SK-N-SH treated with all-trans-retinoic acid at 6 μM for 48 hours (cell line): ENCODE results near the gene SPOCK1.

Experiments used
- ATAC-seq: fragments of 200-7000 bp; cut with Tn5 transposase; 3 replicates; pipeline ENCODE4 v1.9.1; 2020; ENCODE audit warnings: mild to moderate bottlenecking, moderate library complexity
- ARNTL ChIP-seq: fragments of 450-650 bp; formaldehyde crosslinking; IDR thresholded peaks from 2 replicates; pipeline ENCODE4 v1.5.0; 2020; ENCODE audit warnings: low read depth, mild to moderate bottlenecking, moderate library complexity, borderline replicate concordance
- CSDC2 ChIP-seq: fragments of 250-450 bp; sonication (Bioruptor Pico); IDR thresholded peaks from 2 replicates; pipeline ENCODE4 v1.5.0; 2020; ENCODE audit warnings: mild to moderate bottlenecking, moderate library complexity
- ESRRG ChIP-seq: fragments of 250-450 bp; sonication (Bioruptor Pico); IDR thresholded peaks from 2 replicates; pipeline ENCODE4 v1.6.1; 2021; ENCODE audit warnings: mild to moderate bottlenecking
- ISL1 ChIP-seq: fragments of 250-450 bp; sonication (Bioruptor Pico); IDR thresholded peaks from 2 replicates; pipeline ENCODE4 v2.1.2; 2022; ENCODE audit warnings: mild to moderate bottlenecking, moderate library complexity
- OSR1 ChIP-seq: fragments of 250-450 bp; sonication (Bioruptor Pico); IDR thresholded peaks from 2 replicates; pipeline ENCODE4 v1.8.0; 2022; ENCODE audit warnings: moderate library complexity, mild to moderate bottlenecking, inconsistent platforms
- PPARA ChIP-seq: fragments of 250-450 bp; sonication (Bioruptor Pico); IDR thresholded peaks from 2 replicates; pipeline ENCODE4 v1.5.0; 2020; ENCODE audit warnings: mild to moderate bottlenecking, borderline replicate concordance
- RARB ChIP-seq: fragments of 250-450 bp; sonication (Bioruptor Pico); IDR thresholded peaks from 2 replicates; pipeline ENCODE4 v1.8.0; 2021; ENCODE audit warnings: mild to moderate bottlenecking, moderate library complexity
- TOX ChIP-seq: fragments of 250-450 bp; sonication (Bioruptor Pico); IDR thresholded peaks from 2 replicates; pipeline ENCODE4 v1.8.0; 2021; ENCODE audit warnings: mild to moderate bottlenecking, moderate library complexity, borderline replicate concordance
- ZFP3 ChIP-seq: fragments of 250-450 bp; sonication (Bioruptor Pico); IDR thresholded peaks from 2 replicates; pipeline ENCODE4 v1.5.0; 2020; ENCODE audit warnings: mild to moderate bottlenecking, moderate library complexity
- ZFP30 ChIP-seq: fragments of 450-650 bp; formaldehyde crosslinking; IDR thresholded peaks from 2 replicates; pipeline ENCODE4 v1.5.0; 2022; ENCODE audit warnings: mild to moderate bottlenecking, moderate library complexity
- ZNF565 ChIP-seq: fragments of 450-650 bp; formaldehyde crosslinking; conservative IDR thresholded peaks from 2 replicates; pipeline ENCODE4 v1.5.0; 2020; ENCODE audit warnings: low read depth, mild to moderate bottlenecking, moderate library complexity
- TF ChIP-seq, protein P1 (sequence below): fragments of 250-450 bp; sonication (Bioruptor Pico); IDR thresholded peaks from 2 replicates; pipeline ENCODE4 v1.8.0; 2020; ENCODE audit warnings: mild to moderate bottlenecking, moderate library complexity, borderline replicate concordance
- TF ChIP-seq, protein P2 (sequence below): fragments of 250-450 bp; sonication (Bioruptor Pico); IDR thresholded peaks from 2 replicates; pipeline ENCODE4 v1.8.0; 2021; ENCODE audit warnings: low read depth, mild to moderate bottlenecking, moderate library complexity, borderline replicate concordance
- TF ChIP-seq, protein P3 (sequence below): fragments of 250-450 bp; sonication (Bioruptor Pico); IDR thresholded peaks from 2 replicates; pipeline ENCODE4 v1.5.0; 2020; ENCODE audit warnings: mild to moderate bottlenecking, moderate library complexity
- TF ChIP-seq, protein P4 (sequence below): fragments of 250-450 bp; sonication (Bioruptor Pico); IDR thresholded peaks from 2 replicates; pipeline ENCODE4 v1.5.1; 2020; ENCODE audit warnings: low read depth, mild to moderate bottlenecking, moderate library complexity
- TF ChIP-seq, protein P5 (sequence below): fragments of 250-450 bp; sonication (Bioruptor Pico); IDR thresholded peaks from 2 replicates; pipeline ENCODE4 v1.5.1; 2021; ENCODE audit warnings: mild to moderate bottlenecking, moderate library complexity

The SPOCK1 gene

DNA sequence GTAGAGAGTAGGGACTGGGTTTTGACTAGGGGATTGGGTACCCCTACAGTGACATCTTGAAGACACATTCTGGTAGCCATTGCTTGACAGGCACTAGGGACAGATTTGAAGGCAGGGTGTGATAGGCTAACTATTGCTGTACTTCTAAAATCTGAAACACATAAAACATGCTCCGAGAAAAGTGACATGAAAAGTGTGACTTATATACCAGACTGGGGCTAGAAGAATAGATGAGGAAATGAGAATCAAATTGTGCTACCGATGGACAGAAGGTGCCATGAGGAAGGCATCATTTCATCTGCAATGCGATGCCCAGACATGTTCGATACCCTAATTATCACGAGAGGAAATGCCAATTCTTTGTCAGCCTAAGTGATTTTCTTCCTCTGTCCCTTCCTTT lies 475.8 kb downstream of the SPOCK1 start:
- no peak for TF ChIP-seq ISL1
- no peak for TF ChIP-seq RARB (CRISPR knock-in tag)
- TF ChIP-seq, protein P1, sequence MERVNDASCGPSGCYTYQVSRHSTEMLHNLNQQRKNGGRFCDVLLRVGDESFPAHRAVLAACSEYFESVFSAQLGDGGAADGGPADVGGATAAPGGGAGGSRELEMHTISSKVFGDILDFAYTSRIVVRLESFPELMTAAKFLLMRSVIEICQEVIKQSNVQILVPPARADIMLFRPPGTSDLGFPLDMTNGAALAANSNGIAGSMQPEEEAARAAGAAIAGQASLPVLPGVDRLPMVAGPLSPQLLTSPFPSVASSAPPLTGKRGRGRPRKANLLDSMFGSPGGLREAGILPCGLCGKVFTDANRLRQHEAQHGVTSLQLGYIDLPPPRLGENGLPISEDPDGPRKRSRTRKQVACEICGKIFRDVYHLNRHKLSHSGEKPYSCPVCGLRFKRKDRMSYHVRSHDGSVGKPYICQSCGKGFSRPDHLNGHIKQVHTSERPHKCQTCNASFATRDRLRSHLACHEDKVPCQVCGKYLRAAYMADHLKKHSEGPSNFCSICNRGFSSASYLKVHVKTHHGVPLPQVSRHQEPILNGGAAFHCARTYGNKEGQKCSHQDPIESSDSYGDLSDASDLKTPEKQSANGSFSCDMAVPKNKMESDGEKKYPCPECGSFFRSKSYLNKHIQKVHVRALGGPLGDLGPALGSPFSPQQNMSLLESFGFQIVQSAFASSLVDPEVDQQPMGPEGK, result no peak
- TF ChIP-seq ZFP3, result no peak
- ATAC-seq, result no peak

DNA sequence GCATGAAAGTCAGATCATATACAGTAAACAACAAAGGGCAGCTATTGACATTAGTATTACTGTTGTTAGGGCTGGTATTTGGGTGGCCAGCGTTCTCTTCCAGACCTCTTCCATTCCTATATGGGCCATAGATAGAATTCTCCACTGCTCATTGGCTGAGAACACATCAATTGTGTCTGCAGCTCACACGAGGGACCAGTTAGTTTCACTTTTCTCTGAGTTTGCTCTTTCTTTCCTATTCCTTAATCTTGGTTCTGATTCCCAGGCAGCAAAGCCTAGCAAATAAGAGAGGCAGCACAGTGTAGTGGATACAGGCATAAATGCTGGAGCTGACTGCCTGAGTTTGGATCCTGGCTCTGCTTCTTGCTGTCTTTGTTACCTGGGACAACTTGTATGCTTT lies 476.4 kb downstream of the SPOCK1 start:
- TF ChIP-seq, protein P2, sequence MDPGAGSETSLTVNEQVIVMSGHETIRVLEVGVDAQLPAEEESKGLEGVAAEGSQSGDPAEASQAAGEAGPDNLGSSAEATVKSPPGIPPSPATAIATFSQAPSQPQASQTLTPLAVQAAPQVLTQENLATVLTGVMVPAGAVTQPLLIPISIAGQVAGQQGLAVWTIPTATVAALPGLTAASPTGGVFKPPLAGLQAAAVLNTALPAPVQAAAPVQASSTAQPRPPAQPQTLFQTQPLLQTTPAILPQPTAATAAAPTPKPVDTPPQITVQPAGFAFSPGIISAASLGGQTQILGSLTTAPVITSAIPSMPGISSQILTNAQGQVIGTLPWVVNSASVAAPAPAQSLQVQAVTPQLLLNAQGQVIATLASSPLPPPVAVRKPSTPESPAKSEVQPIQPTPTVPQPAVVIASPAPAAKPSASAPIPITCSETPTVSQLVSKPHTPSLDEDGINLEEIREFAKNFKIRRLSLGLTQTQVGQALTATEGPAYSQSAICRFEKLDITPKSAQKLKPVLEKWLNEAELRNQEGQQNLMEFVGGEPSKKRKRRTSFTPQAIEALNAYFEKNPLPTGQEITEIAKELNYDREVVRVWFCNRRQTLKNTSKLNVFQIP, result no peak
- no peak for TF ChIP-seq TOX (CRISPR knock-in tag)
- TF ChIP-seq ESRRG (CRISPR knock-in tag), result no peak
- no peak for TF ChIP-seq OSR1 (CRISPR knock-in tag)
- no peak for TF ChIP-seq ISL1
- no peak for TF ChIP-seq ZNF565 (CRISPR knock-in tag)
- TF ChIP-seq, protein P3, sequence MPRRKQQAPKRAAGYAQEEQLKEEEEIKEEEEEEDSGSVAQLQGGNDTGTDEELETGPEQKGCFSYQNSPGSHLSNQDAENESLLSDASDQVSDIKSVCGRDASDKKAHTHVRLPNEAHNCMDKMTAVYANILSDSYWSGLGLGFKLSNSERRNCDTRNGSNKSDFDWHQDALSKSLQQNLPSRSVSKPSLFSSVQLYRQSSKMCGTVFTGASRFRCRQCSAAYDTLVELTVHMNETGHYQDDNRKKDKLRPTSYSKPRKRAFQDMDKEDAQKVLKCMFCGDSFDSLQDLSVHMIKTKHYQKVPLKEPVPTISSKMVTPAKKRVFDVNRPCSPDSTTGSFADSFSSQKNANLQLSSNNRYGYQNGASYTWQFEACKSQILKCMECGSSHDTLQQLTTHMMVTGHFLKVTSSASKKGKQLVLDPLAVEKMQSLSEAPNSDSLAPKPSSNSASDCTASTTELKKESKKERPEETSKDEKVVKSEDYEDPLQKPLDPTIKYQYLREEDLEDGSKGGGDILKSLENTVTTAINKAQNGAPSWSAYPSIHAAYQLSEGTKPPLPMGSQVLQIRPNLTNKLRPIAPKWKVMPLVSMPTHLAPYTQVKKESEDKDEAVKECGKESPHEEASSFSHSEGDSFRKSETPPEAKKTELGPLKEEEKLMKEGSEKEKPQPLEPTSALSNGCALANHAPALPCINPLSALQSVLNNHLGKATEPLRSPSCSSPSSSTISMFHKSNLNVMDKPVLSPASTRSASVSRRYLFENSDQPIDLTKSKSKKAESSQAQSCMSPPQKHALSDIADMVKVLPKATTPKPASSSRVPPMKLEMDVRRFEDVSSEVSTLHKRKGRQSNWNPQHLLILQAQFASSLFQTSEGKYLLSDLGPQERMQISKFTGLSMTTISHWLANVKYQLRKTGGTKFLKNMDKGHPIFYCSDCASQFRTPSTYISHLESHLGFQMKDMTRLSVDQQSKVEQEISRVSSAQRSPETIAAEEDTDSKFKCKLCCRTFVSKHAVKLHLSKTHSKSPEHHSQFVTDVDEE (CRISPR knock-in tag), result no peak
- TF ChIP-seq CSDC2 (CRISPR knock-in tag), result no peak
- no peak for ATAC-seq

DNA sequence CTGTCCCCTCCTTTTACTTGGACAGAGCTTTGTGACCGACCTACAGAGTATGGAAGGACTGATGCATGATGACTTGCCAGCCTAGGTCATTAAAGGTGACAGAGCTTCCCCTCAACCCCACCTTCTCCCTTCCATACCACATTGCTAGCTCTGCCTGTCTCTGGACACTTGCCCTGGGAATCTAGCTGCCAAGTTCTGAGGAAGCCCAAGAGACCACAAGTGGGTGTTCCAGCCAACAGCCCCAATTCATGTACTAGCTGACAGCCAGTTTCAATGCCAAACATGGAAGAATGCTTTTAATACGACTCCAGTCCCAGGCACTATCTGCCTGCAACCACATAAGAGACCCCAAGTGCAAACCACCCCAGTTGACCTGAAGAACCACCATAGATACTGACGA lies 477.1 kb downstream of the SPOCK1 start:
- TF ChIP-seq ZFP30 (CRISPR knock-in tag) (no peak), OSR1 (CRISPR knock-in tag) (no peak), RARB (CRISPR knock-in tag) (no peak), PPARA (CRISPR knock-in tag) (no peak), ZFP3 (no peak), ESRRG (CRISPR knock-in tag) (no peak), ISL1 (no peak), ZNF565 (CRISPR knock-in tag) (no peak), TOX (CRISPR knock-in tag) (no peak), ARNTL (CRISPR knock-in tag) (no peak)
- TF ChIP-seq, protein P4, sequence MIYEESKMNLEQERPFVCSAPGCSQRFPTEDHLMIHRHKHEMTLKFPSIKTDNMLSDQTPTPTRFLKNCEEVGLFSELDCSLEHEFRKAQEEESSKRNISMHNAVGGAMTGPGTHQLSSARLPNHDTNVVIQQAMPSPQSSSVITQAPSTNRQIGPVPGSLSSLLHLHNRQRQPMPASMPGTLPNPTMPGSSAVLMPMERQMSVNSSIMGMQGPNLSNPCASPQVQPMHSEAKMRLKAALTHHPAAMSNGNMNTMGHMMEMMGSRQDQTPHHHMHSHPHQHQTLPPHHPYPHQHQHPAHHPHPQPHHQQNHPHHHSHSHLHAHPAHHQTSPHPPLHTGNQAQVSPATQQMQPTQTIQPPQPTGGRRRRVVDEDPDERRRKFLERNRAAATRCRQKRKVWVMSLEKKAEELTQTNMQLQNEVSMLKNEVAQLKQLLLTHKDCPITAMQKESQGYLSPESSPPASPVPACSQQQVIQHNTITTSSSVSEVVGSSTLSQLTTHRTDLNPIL (CRISPR knock-in tag), result no peak
- TF ChIP-seq, protein P5, sequence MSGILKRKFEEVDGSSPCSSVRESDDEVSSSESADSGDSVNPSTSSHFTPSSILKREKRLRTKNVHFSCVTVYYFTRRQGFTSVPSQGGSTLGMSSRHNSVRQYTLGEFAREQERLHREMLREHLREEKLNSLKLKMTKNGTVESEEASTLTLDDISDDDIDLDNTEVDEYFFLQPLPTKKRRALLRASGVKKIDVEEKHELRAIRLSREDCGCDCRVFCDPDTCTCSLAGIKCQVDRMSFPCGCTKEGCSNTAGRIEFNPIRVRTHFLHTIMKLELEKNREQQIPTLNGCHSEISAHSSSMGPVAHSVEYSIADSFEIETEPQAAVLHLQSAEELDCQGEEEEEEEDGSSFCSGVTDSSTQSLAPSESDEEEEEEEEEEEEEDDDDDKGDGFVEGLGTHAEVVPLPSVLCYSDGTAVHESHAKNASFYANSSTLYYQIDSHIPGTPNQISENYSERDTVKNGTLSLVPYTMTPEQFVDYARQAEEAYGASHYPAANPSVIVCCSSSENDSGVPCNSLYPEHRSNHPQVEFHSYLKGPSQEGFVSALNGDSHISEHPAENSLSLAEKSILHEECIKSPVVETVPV (CRISPR knock-in tag), result no peak
- TF ChIP-seq, protein P2, result no peak
- TF ChIP-seq, protein P1, result no peak
- TF ChIP-seq, protein P3 (CRISPR knock-in tag), result no peak
- ATAC-seq, result no peak
